GM18868 (cell line): ENCODE measurements around the gene NUP85.
"Not testable (repeated sequence)": the region's sequence is repeated elsewhere in the genome, so short reads cannot be mapped to it uniquely, and the experiment has no call there.

Source experiments
- ATAC-seq: cut with Tn5 transposase; IDR thresholded peaks from one replicate; pipeline ENCODE4 v1.9.1; 2021; ENCODE audit warnings: mild to moderate bottlenecking, moderate library complexity; ENCODE audit not compliant: unreplicated experiment

Gene NUP85

DNA sequence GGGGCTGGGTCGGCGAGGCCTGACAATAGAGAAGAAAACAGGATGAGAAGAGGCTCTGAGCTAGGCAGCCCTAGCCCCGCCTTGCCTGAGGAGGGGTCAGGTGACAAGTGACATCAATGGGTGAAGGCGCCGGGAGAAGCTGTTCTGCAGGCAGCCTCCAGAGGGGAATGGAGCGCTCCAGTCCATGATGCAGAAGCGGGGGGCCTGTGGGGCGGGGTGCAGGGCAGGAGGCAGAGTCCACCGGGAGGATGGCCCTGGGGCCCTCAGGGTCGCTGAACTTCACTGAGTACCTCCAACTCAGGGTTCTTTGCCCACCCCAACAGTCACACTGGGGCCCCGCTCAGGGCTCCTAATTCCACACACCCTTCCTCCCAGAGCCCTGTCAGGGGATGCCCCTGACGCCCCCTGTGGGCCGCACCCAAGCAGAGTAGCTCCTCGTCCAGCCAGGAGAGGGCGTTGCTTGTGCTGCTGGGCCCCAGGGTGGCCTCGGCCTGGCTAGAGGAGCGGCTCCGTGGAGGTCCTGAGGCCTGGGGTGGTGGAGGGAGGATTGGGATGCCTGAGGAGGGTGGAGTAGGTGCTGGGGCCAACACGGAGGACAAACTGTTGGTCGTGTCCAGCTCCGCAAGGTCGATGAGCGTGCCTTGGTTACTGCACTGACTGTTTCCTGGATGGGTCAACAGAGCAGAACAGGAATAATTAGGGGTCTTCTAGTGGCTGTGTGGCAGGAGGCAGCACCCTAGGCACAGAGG is 35.1 kb downstream of the NUP85 start:
- no peak for ATAC-seq

DNA sequence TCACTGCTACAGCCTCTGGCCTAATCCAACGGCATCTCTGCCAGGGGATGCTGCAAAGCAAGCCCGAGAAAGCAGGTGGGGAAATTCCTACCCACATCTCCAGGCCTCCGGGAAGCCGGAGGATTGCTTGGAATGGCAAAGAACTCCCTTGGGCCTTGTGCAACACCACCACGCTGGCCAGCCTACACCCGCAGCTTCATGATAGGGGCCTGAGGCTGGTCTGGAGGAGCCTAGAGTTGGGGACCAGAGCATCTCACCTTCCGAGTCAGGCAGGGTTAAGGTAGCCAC is 35.6 kb downstream of the NUP85 start:
- ATAC-seq = no peak

DNA sequence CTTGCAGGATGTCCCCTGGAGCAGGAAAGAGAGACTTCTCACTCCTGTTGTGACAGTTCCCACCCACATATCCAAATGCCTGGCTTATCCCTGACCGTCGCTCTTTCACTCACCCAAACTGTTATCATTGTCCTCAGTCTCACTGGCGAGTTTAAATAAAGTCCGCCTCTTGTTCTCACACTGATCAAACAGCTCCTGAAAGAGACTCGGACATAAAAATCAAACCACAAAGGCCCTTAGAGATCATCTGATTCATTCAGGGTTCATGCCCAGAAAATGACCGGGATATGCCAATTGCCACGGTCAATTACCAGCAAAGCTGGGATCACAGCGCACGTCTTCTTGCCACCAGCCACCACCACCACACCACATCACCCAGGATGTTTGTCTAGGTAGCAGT is 36.0 kb downstream of the NUP85 start:
- no peak for ATAC-seq

DNA sequence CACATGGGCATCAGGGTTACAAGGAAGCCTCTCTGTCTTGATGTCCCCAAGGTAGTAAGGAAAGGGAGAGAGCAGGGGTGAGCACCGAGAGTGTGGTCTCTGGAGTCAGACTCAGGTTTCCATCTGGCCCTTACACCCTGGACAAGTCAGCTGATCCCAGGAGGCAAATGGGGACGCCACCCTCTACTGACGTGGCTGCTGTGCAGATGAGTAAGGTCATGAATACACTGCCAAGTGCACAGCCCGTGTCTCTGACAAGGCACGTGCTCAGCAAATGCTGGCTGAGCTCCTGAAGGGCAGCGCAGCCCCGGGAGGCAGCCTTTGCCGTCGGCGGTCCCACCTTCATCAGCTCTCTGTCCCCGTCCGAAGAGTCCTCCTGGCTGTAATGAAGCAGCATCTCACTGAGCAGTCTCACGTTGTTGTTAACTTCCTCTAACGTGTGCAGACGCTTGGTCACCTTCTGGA is 36.5 kb downstream of the NUP85 start:
- ATAC-seq = no peak

DNA sequence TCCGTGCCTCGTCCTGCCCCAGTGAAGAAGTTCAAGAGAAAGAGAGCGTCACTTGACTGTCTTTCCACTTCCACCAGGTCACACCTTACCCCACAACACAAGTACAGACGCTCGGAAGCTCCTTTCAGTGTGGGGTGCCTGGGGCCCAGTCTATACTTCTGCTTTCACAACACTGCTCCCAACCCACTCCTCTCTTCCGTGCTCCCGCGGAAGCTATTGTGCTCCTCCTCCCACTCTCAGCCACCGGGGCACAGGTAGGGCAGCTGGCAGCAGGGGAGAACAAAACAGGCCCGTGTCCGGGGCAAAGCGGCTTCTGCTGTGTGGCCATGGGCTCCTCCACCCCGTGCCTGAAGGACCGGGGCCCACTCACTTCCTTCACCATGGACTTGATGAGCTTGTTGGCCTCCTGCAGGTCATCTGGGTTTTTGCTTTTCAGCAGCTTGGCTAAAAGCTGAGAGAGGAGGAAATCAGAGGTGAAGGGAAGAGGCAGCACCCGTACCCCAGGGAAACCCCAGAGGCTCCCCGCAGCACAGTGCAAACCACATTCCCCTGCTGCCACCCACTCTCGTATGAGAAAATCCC is 37.1 kb downstream of the NUP85 start:
- ATAC-seq = no peak

DNA sequence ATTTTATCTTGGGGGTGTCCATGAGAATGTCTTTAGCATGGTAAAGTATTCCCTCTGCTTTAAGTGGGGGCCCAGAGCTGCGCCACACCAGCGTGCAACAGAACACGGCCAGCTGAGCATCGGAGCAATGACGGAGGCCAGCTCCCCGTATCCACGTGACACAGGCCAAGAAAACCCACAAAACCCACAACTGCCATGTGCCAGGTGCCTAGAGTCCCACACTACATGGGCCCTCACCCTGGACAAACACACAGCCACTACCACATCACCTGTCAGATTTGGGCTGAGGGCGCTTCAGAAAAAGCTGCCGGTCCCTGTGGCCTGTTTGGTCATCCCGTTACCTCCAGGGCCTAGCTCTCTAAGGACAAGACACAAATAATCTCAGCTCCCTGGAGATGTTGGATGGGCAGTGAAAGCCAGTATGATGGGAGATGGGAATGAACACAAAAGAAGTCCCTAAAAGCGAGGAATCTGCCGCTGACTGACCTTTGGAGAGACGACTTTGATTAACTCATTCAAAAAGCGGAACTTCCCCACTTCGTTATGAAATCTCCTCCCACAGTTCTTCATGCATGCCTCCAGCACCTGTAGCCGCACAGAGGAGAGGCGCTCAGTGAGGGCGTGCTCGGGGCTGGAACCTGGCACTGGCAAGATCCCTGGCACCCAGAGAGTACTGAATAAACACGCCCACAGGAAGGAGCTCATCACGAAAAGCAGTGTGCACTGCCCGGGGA is 38.8 kb downstream of the NUP85 start:
- ATAC-seq = peak; percentile 49

DNA sequence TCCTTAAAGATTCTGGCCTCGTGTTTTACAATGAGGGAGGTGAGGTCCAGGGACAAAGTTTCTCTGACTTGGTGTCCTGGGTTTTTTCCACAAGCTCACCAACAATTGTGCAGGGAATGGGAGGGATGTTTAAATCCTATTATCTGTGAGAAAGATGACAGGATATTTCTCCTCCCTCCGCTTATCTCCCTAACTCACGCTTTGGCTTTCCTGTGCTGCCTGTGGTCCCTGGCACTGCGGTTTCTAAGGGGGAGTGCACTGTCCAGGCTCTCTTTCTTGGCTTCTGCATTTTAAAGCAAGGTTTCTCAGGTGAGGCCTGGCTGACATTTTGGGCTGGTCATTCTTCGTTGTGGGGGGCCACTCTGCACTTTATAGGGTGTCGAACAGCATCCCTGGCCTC is 39.5 kb downstream of the NUP85 start:
- no peak for ATAC-seq

DNA sequence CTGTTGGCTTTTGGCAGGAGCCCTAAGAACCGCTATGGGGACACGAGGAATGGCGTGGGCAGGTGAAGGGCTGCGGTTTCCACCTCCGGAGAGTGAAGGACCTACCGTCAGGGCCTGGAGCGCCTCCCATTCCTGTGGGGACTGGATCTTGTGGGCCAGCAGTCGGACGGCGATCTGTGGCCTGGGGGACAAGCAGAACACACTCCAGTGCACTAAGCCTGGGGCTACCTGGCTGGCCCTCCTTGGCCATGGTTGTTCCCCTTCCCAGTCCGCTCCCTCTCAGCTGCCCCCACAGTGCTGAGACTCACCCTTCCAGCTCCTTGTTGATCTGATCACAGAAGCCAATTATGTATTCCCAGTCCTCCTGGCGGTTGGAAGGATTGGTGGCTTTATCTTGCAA is 40.9 kb downstream of the NUP85 start:
- ATAC-seq = no peak

DNA sequence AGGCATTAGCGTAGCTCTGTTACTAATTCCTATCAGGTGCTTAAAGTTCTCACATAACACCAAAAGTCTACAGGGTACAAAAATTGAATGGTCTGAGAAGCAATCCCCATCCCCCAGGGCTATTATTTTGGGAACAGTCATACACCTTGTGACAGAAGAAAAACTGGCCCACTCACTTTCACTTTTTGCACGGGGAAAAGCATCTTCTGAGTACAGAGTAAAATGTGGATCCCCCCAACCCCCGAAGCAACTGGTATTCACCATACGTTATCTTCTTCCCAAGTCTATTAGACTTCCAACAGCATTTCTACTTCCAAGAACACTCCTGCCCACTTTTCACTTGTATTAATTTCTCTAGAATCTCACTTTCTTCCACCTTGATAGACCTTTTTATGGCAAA is 44.1 kb downstream of the NUP85 start:
- no peak for ATAC-seq

DNA sequence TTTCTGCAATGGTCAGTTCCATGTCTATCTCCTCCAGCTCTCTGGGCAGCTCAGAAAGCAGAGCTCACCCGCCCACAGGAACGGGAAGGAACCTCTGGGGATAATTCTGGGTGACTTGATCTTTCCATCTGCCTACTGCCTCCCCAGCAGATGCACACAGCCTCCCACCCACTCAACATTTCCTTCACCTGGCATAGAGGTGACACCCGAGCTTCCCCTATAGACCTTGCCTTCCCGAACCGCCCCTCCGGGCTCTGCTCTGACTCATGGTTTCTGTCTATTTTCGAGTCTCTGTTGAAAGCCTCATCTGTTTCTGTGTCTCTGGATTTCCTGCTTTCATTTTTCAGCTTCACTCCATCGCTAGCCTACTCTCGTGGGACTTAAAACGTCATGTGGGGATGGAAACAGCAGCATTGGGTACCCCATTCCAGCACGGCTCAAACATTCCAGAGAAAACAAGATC is 44.6 kb downstream of the NUP85 start:
- ATAC-seq = peak; percentile 85

DNA sequence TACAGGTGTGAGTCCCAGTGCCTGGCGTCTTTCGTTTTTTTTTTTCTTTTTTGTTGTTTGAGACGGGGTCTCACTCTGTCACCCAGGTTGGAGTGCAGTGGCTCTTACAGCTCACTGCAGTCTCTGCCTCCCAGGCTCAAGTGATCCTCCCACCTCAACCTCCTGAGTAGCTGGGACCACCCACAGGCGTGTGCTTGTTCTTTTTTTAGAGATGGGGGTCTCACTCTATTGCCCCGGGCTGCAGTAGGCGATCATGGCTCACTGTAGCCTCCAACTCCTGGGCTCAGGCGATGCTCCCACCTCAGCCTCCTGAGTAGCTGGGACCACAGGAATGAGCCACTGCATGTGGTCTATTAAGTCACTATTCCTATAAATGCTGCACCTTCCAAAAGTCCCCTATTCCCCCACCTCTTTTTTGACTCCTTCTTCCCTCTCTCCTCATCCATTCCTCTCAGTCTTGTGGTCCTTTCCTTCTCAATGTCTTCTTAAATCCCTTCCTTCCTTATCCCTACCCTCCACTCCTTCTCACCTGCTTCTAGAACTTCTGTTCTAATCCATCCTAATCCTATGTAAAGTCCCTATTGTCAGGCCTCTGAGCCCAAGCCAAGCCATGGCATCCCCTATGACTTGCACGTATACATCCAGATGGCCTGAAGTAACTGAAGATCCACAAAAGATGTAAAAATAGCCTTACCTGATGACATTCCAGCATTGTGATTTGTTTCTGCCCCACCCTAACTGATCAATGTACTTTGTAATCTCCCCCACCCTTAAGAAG is 46.7 kb downstream of the NUP85 start:
- no peak for ATAC-seq

DNA sequence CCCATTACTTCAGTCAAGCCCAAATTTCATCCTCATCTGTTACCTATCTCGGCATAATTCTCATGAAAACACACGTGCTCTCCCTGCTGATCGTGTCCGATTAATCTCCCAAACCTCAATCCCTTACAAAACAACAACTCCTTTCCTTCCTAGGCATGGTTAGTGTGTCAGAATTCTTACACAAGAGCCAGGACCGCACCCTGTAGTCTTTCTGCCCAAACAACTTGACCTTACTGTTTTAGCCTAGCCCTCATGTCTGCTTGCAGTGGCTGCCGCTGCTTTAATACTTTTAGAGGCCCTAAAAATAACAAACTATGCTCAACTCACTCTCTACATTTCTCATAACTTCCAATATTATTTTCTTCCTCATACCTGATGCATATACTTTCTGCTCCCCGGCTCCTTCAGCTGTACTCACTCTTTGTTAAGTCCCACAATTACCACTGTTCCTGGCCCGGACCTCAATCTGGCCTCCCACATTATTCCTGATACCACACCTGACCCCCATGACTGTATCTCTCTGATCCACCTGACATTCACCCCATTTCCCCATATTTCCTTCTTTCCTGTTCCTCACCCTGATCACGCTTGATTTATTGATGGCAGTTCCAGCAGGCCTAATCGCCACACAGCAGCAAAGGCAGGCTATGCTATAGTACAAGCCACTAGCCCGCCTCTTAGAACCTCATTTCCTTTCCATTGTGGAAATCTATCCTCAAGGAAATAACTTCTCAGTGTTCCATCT is 50.6 kb downstream of the NUP85 start:
- ATAC-seq = not testable (repeated sequence)

DNA sequence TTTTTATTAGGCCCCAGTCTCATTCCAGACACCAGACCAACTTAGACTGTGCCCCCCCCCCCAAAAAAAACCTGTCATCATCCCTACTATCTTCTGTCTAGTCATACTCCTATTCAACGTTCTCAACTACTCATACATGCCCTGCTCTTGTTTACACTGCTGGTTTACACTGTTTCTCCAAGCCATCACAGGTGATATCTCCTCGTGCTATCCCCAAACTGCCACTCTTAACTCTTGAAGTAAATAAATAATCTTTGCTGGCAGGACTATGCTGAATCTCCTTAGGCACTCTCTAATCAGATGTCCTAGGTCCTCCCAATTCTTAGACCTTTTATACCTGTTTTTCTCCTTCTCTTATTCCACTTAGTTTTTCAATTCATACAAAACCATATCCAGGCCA is 51.7 kb downstream of the NUP85 start:
- ATAC-seq = not testable (repeated sequence)

DNA sequence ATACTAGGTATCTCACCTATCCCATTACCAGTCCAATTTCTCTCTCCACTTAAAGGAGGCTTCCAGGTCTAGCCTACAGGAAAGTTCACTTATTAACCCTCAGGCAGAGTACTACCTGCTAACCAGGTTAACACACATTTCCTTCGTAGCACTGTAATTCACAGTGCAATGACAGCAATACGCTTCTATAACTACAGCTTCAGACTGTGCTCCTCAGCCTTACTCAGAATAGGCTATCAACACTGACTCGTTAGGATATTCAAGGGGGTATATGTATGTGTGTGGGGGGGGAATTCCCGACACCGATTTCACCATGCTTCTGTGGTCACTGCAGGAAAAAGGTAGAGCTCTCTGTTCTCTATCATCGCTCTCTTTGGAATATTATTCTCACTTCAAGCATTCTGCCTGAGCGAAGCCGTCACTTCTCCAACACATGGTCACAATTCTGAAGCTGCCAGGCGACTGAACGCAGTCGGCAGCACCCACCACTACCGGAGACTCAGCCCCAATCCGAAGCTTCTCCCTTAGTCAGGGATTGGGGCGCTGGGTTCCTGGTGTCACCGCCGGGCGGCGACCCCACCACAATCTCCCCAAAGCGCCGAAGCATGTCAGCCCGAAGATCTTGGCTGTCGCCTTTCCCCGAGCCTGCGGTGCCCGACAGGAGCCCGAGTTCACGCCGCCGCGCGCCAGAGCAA is 55.3 kb downstream of the NUP85 start:
- ATAC-seq = peak; percentile 19

DNA sequence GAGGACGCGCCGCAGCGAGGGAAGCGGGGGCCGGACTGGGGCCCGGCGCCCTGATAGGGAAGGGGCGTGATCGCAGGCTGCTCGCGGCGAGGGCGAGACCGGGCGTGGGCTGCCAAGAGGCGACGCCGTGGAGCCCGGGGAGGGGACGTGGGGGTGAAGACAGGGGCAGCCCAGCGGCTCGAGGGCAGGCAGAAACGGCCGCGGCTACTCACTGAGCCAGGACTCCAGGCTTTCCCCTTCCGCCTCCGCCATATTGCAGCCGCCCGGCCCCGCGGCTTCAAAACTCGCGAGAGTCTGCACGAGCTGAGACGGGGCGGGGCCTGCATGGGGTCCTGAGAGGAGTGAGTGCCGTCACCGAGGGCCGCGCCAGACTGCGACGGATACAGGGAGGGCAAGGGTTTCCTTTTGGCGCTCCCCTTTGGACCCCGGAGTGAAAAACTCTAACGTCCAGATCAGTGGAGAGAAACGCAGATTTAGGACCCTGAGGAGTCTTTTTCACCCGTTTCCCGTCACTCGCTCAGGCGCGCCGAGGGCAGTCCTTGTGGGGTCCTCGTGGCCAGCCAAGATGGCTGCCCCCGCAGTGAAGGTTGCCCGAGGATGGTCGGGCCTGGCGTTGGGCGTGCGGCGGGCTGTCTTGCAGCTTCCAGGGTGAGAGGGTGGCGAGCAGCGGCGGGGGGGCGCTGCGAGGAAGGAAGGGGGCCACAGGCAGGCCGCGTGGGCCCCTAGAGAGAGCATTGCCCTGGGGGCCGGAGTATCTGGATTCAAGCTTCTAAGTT is 56.0 kb downstream of the NUP85 start, which contains the start of the genes GGA3 and MRPS7:
Gene GGA3 (minus strand): TSS at position 271 of the 776 bp plus-strand sequence. CDS start 19 bp downstream, at position 252.
Gene MRPS7 (plus strand): TSS at position 544 of the 776 bp plus-strand sequence. CDS start 22 bp downstream, at position 566.
- ATAC-seq = peak; percentile 93

DNA sequence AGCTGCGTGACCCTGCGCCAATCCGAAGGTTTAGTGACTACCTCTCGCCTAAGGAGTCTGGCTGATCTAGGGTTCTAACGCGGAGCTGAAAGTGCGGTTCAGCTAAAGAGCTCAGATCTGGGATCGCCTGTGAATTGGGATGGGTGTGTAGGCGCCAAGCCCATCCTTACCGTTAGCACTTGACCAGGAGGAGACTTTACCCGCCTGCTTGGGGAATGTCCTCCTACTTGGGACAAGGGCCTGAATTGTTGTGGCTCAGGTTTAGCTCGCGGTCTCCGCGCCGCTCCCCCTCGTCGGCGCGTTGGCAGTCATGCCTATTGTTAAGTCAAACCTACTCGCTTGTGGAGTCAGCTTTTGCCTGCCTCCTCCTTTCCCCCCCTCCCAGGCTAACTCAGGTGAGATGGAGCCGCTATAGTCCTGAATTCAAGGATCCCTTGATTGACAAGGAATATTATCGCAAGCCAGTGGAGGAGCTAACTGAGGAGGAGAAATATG is 56.7 kb downstream of the NUP85 start:
- ATAC-seq = no peak

DNA sequence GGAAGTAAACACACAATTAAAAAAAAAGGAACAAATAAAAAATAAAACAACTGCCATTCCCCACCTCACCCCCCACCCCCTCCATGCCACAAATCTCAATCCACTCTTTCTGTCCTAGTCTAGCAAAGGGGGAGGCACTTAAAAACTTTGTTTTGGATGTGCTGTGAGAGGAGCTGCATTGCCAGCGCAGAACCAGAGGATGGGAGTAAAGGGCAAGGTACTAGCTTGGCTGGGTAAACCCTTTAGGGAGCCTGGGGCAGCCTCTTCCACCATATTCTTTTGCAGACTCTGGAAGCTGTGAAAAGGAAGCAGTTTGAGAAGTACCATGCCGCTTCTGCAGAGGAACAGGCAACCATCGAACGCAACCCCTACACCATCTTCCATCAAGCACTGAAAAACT is 57.6 kb downstream of the NUP85 start:
- no peak for ATAC-seq

DNA sequence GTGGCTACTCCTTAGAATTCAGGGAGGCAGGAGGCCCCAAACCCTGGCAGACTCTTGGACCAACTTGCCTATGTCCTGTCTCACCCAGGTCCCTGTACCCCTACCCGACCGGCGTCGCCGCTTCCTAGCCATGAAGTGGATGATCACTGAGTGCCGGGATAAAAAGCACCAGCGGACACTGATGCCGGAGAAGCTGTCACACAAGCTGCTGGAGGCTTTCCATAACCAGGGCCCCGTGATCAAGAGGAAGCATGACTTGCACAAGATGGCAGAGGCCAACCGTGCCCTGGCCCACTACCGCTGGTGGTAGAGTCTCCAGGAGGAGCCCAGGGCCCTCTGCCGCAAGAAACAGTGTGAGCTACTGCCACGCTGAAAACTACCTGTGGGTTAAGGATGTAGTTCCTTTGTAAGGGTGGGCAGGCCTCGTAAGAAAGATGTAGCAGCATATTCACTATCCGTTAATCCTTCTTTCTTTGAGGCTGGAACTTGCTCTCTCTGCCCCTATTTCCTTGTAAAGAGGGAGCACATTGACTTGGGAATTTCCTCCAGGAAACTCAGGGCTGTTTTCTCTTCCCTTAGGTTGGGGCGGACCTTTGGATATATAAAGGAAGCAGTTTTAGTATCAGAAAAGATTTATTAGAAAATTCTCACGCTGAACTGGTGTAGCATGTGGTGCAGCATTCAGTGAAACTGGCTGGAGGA is 60.3 kb downstream of the NUP85 start:
- ATAC-seq = no peak
